Activated B cell treated with CpG ODN at 0.5 μM for 24 hours (primary cell): Measurements from ENCODE around the gene NDUFC1. TPM values are rescaled to one million over a fixed set of nuclear protein-coding genes. Genes with fewer than 3 reads are reported as not detected.
"Not testable (repeated sequence)": the region's sequence is repeated elsewhere in the genome, so short reads cannot be mapped to it uniquely, and the experiment has no call there.

Experiments
- ATAC-seq: fragments of 200-7000 bp; cut with Tn5 transposase; one replicate; pipeline ENCODE4 v1.10.0; 2021; ENCODE audit warnings: low read depth, mild to moderate bottlenecking, moderate library complexity
- CTCF ChIA-PET: fragments of 350-600 bp; sonication (Branson Sonifier 250); formaldehyde crosslinking; loops from one replicate; lab custom pipeline; 2021; ENCODE audit warnings: antibody characterized with exemption; lab: Charles Lee
- POLR2A ChIA-PET: fragments of 350-600 bp; sonication (Branson Sonifier 250); formaldehyde crosslinking; loops from one replicate; lab custom pipeline; 2021; ENCODE audit warnings: antibody characterized with exemption; lab: Charles Lee
- DNase-seq: peaks from one replicate; pipeline ENCODE4 v3.0.0; 2022
- H3K27ac Mint-ChIP-seq: one replicate; pipeline ENCODE4 v1.8.0; 2020; ENCODE audit warnings: mixed read lengths
- H3K27me3 Mint-ChIP-seq: one replicate; pipeline ENCODE4 v1.8.0; 2021; ENCODE audit warnings: mixed read lengths
- H3K36me3 Mint-ChIP-seq: one replicate; pipeline ENCODE4 v1.8.0; 2021; ENCODE audit warnings: low read depth, mixed read lengths
- H3K4me1 Mint-ChIP-seq: one replicate; pipeline ENCODE4 v1.8.0; 2021; ENCODE audit warnings: mixed read lengths
- H3K4me3 Mint-ChIP-seq: one replicate; pipeline ENCODE4 v1.8.0; 2020; ENCODE audit warnings: mild to moderate bottlenecking, mixed read lengths
- H3K9me3 Mint-ChIP-seq: one replicate; pipeline ENCODE4 v1.8.0; 2020; ENCODE audit warnings: mixed read lengths
- CTCF ChIP-seq: fragments of 200-600 bp; IDR thresholded peaks from one replicate; pipeline ENCODE4 v1.8.0; 2022; ENCODE audit warnings: antibody characterized with exemption, mild to moderate bottlenecking
- intact Hi-C: fragments of 100-400 bp; cut with micrococcal nuclease; formaldehyde crosslinking; loops from one replicate; pipeline ENCODE4 v1.15.1; 2024
- total RNA-seq: library from RNA; stranded (reverse); gene quantifications from 2 replicates; pipeline ENCODE4 v1.2.3, GENCODE V29; 2022

Gene NDUFC1
- total RNA-seq, 1 donor from 2014 or later = 34.3 TPM

GRCh38 chr4:139329665-139330200, 27.5 kb upstream of the NDUFC1 start:
- Mint-ChIP-seq H3K4me3 (no peak overlapping the region), H3K36me3 (peaks cover 39% of the 10 kb centered on the region), H3K4me1 (peaks cover 38% of the 10 kb centered on the region), H3K9me3 (no peaks in the 10 kb centered on the region), H3K27me3 (no peaks in the 10 kb centered on the region), H3K27ac (no peak overlapping the region)
- ATAC-seq (no peak), DNase-seq (no peak)
- no peak for TF ChIP-seq CTCF
- intact Hi-C loops = no loop called here
- CTCF ChIA-PET = interaction anchor here (1.4 kb wide), 1 partner anchor 299 kb away, joined by 4 read pairs; no protein-coding TSS in a partner anchor
- POLR2A ChIA-PET = no interaction called here

GRCh38 chr4:139324620-139325019, 22.3 kb upstream of the NDUFC1 start:
- Mint-ChIP-seq H3K27ac (no peak overlapping the region), H3K27me3 (no peaks in the 10 kb centered on the region), H3K9me3 (no peaks in the 10 kb centered on the region), H3K4me3 (no peak overlapping the region), H3K36me3 (peaks cover 23% of the 10 kb centered on the region), H3K4me1 (peaks cover 62% of the 10 kb centered on the region)
- no peak for ATAC-seq
- no peak for TF ChIP-seq CTCF
- DNase-seq = no peak
- POLR2A ChIA-PET = interaction anchor here (0.7 kb wide), 1 partner anchor 242 kb away, joined by 4 read pairs; no protein-coding TSS in a partner anchor
- intact Hi-C loops = no loop called here
- CTCF ChIA-PET = no interaction called here

GRCh38 chr4:139322541-139322940, 20.3 kb upstream of the NDUFC1 start:
- H3K4me3 Mint-ChIP-seq, H3K27ac Mint-ChIP-seq, intact Hi-C loops, H3K27me3 Mint-ChIP-seq, H3K36me3 Mint-ChIP-seq, H3K9me3 Mint-ChIP-seq, DNase-seq, ATAC-seq: not testable (repeated sequence)
- ChIA-PET CTCF (interaction anchor here (0.8 to 1.3 kb wide), 2 partner anchors 27 to 292 kb away, joined by 3 to 4 read pairs; no protein-coding TSS in a partner anchor), POLR2A (interaction anchor here (1.4 kb wide), 1 partner anchor 21 kb away, joined by 5 read pairs; the partner anchor contains the start of gene NAA15)
- H3K4me1 Mint-ChIP-seq = peaks cover 65% of the 10 kb centered on the region

GRCh38 chr4:139322070-139322469, 19.8 kb upstream of the NDUFC1 start:
- ATAC-seq, intact Hi-C loops, H3K4me3 Mint-ChIP-seq, H3K9me3 Mint-ChIP-seq, H3K27me3 Mint-ChIP-seq, DNase-seq, H3K27ac Mint-ChIP-seq, H3K36me3 Mint-ChIP-seq: not testable (repeated sequence)
- ChIA-PET CTCF (interaction anchor here (0.8 to 1.3 kb wide), 3 partner anchors 26 to 292 kb away, joined by 3 to 4 read pairs (median 3); no protein-coding TSS in a partner anchor), POLR2A (interaction anchor here (1.4 kb wide), 1 partner anchor 21 kb away, joined by 5 read pairs; the partner anchor contains the start of gene NAA15)
- peaks cover 67% of the 10 kb centered on the region for H3K4me1 Mint-ChIP-seq

GRCh38 chr4:139319571-139319970, 17.3 kb upstream of the NDUFC1 start:
- Mint-ChIP-seq H3K9me3 (no peaks in the 10 kb centered on the region), H3K27me3 (no peaks in the 10 kb centered on the region), H3K4me3 (no peak overlapping the region), H3K36me3 (peaks cover 4% of the 10 kb centered on the region), H3K4me1 (peaks cover 79% of the 10 kb centered on the region), H3K27ac (no peak overlapping the region)
- ChIA-PET CTCF (no interaction called here), POLR2A (no interaction called here)
- TF ChIP-seq CTCF = no peak
- ATAC-seq = no peak
- intact Hi-C loops = no loop called here
- DNase-seq = no peak

- Mint-ChIP-seq H3K4me1 (peaks cover 81% of the 10 kb centered on the region), H3K27me3 (no peaks in the 10 kb centered on the region), H3K9me3 (no peaks in the 10 kb centered on the region), H3K4me3 (no peak overlapping the region), H3K27ac (peak overlapping the region; percentile 3), H3K36me3 (peaks cover 6% of the 10 kb centered on the region)
- intact Hi-C loops = no loop called here
- DNase-seq (no peak), ATAC-seq (no peak)
- CTCF ChIA-PET = no interaction called here
- POLR2A ChIA-PET = no interaction called here
- TF ChIP-seq CTCF = no peak
These were observed 15.4 kb upstream of the NDUFC1 start for GRCh38 chr4:139317635-139318034.
